Measurements from ENCODE around the gene TOP3B.
"Not testable (repeated sequence)": the region's sequence is repeated elsewhere in the genome, so short reads cannot be mapped to it uniquely, and the experiment has no call there.

Gene TOP3B

GRCh38 chr22:21910367-21910766 is 72.2 kb downstream of the TOP3B start:
- in situ Hi-C loops (cut with HindIII; ENCODE audit: low sequenced_read_pairs) = not testable (repeated sequence)

DNA sequence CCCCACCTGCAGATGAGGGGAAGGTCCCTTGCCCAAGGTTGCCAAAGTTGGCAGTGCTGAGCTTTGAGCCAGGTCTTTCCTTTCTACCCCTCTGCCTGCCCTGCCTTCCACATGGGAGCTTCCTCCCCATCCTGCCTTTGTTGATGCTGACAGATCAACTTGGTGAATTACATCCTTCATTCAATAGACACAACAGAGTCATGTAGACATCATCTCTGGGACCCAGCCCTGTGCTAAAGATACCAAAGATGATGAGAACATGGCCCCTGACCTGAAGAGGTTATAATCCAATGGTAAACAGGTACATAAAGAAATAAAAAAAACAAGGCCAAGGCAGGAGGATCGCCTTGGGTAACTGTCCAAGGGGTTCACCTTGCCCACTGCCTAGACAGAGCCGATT is 72.7 kb downstream of the TOP3B start:
- in situ Hi-C loops (cut with HindIII; ENCODE audit: low sequenced_read_pairs) = no loop called here

- in situ Hi-C loops (cut with HindIII; ENCODE audit: low sequenced_read_pairs) = no loop called here
Observed at GRCh38 chr22:21907638-21908522, 74.7 kb downstream of the TOP3B start.
